ENCODE measurements around the gene ETS2. TPM values are rescaled to one million over a fixed set of nuclear protein-coding genes. Genes with fewer than 3 reads are reported as not detected.
A peak's percentile ranks its signal among the peaks of the same experiment; 100 is the strongest.

Gene ETS2
- total RNA-seq, 1 donor from 2014 or later, result 40.9 TPM

DNA sequence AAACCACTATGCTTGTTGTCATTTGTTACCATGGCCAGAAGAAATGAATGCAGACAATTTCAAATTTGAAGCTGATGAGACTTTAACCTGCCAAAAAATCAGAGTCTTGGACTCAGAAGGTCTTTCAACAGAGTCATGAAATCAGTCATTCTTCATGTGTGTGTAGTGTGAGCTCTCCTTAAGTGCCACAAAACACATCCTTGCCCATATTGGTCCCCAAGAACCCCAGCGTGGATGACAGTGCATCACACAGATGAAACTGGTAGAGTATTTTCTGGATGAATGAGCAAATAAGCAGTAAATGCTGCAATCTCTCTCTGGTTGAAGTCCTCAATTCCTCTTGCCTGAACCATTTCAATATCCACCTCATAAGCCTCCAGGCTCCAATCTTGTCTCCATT lies 28.7 kb upstream of the ETS2 start:
- ATAC-seq (no peak), DNase-seq (ENCODE audit: low spot score) (no peak)

- ATAC-seq, result no peak
- DNase-seq (ENCODE audit: low spot score), result no peak
Measured at GRCh38 chr21:38777531-38777930, 28.2 kb upstream of the ETS2 start.

GRCh38 chr21:38780879-38781278 lies 24.9 kb upstream of the ETS2 start:
- DNase-seq (ENCODE audit: low spot score), result no peak
- no peak for ATAC-seq

- DNase-seq (ENCODE audit: low spot score) (no peak), ATAC-seq (no peak)
Measured at GRCh38 chr21:38784458-38785266, 21.1 kb upstream of the ETS2 start.

DNA sequence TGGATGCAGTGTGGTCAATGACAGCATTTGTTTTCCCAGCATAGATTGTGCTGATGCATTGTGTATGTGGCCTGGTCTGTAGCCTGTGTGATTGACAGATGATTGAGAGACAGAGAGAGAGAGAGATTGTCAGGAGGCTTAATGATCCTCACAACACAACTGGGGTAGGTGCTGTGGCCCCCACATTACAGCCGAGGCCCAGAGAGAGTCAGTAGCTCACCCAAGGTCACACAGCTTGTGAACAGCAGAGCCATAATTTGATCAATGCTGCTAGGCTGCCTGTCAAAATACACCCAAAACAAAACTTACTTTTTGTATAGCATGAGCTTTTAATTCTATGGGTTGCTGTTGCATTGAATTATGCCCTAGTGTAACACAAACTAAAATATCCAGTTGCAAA lies 20.2 kb upstream of the ETS2 start:
- ATAC-seq (no peak), DNase-seq (ENCODE audit: low spot score) (no peak)

GRCh38 chr21:38787016-38787415 lies 18.7 kb upstream of the ETS2 start:
- DNase-seq (ENCODE audit: low spot score) (no peak), ATAC-seq (no peak)

DNA sequence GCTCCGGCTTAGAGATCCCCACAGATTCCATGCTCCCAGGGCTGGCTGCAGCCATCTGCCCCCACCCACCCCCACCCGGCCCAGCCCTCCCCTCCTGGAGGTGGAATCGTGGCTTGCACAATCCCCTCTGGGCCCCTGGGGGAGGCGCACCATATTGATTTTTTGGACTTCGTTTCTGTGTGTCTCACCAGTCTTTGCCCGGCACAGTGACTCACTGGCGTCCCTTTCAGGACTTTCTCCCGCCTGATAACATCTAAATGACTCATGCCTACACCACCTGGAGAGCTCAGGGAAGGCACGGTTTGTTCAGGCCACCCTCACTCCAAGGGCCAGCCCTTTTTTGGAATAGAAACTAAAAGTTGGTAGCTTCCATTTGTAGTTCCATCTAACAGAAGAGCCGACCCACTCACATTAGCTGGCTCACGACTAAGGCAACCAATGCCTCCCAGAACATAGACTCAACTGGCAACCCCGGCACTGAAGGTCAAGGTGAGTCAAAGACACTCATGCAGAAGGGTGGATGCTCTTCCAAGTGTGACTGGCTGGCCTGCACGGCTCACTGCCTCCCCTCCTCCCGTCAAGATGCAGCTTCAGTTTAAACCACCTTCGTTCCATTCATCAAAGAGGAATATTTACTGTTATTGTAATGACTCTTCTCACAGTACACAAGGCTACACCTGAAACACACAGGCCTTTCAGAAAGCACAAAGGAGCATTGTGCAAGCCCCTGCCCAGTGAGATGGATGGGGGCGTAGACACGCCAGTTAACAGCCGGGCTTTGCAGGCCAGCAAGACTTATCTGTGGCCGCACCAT lies 18.1 kb upstream of the ETS2 start:
- peak; percentile 94 for ATAC-seq
- peak; percentile 74 for DNase-seq (ENCODE audit: low spot score)

GRCh38 chr21:38788275-38788905 lies 17.3 kb upstream of the ETS2 start:
- DNase-seq (ENCODE audit: low spot score), result no peak
- no peak for ATAC-seq

- ATAC-seq, result no peak
- DNase-seq (ENCODE audit: low spot score), result no peak
Measured at GRCh38 chr21:38789275-38789674, 16.5 kb upstream of the ETS2 start.

GRCh38 chr21:38790059-38790458 lies 15.7 kb upstream of the ETS2 start:
- ATAC-seq, result no peak
- DNase-seq (ENCODE audit: low spot score), result no peak

DNA sequence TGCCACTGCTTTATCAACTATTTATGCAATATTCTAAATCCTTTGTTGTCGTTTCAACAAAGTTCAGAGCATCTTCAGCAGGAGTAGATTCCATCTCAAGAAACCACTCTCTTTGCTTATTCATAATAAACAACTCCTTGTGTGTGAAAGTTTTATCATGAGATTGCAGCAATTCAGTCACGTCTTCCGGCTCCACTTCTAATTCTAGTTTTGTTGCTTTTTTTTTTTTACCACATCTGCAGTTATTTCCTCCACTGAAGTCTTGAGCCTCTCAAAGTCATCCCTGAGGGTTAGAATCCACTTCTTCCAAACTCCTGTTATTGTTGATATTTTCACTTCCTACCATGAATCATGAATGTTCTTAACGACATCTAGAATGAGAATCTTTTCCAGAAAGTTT lies 14.8 kb upstream of the ETS2 start:
- ATAC-seq (no peak), DNase-seq (ENCODE audit: low spot score) (no peak)

GRCh38 chr21:38792676-38793459 lies 12.9 kb upstream of the ETS2 start:
- no peak for DNase-seq (ENCODE audit: low spot score)
- no peak for ATAC-seq

- no peak for DNase-seq (ENCODE audit: low spot score)
- ATAC-seq, result peak; percentile 60
Measured at GRCh38 chr21:38793926-38794713, 11.6 kb upstream of the ETS2 start.

GRCh38 chr21:38794978-38795377 lies 10.8 kb upstream of the ETS2 start:
- DNase-seq (ENCODE audit: low spot score) (peak; percentile 65), ATAC-seq (peak; percentile 85)

- no peak for DNase-seq (ENCODE audit: low spot score)
- no peak for ATAC-seq
Measured at GRCh38 chr21:38795475-38795874, 10.3 kb upstream of the ETS2 start.

- no peak for ATAC-seq
Measured at GRCh38 chr21:38796424-38796823, 9.3 kb upstream of the ETS2 start.

DNA sequence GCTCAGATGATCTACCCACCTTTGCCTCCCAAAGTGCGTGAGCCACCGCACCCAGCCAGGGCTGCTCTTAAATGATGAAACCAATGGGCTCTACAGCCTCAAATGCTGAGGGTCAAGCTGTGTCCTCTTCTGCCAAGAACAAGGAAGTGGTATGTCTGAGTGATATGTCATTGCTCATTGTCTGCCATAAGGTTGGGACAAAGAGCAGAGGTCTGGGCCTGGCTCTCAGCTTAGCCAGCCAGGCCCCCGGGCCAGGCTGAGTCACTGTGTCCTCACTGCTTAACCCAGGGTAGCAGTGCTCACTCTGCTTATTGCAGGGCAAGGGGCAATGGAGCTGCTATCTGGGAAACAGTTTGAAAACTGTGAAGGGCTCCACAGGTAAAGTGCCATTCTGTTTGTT lies 8.3 kb upstream of the ETS2 start:
- no peak for DNase-seq (ENCODE audit: low spot score)
- ATAC-seq, result peak; percentile 25

More at GRCh38 chr21:38796424-38796823, 9.3 kb upstream of the ETS2 start:
- no peak for DNase-seq (ENCODE audit: low spot score)

- DNase-seq (ENCODE audit: low spot score) (no peak), ATAC-seq (no peak)
Measured at GRCh38 chr21:38798081-38798480, 7.6 kb upstream of the ETS2 start.

DNA sequence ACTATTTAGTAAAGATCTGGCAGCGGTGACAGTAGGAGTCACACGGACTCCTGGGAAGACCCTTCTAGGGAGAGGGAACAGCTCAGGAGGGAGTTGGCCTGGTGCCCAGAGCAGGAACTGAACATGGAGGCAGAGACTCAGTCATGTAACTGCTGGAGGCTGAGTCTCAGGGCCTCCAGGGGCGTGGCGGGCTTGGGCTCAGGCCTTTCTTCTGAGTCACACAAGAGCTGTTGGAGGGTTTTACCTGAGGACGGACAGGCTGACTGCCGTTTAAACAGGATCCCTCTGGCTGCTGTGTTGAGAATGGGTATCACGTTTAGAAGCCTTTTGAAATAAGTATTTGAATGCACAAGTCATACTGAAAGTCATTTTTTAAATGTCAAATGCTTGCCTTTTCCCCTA lies 7.2 kb upstream of the ETS2 start:
- no peak for DNase-seq (ENCODE audit: low spot score)

More for the DNA sequence above, 7.2 kb upstream of the ETS2 start:
- no peak for ATAC-seq

Measured in left lobe of liver (tissue), 2 donors.